Stimulated activated CD4-positive, alpha-beta T cell treated with anti-CD3 and anti-CD28 coated beads, TNF-alpha, amount 100 ng/mL, for 24 hours (primary cell): ENCODE results near the gene MAP3K3.

Experiments used
- DNase-seq, 3 experiments: peaks; one replicate each; pipeline ENCODE4 v3.0.0-alpha.2; 2020; ENCODE audit warnings: low read depth in 3 of 3

Gene MAP3K3

GRCh38 chr17:63621684-63622573, at the start of gene MAP3K3:
Gene MAP3K3, plus strand, starts transcription at chr17:63622417. Its CDS starts 343 bp downstream, at chr17:63622760.
- peak; percentile 92 to 96 (median 95) for DNase-seq

- DNase-seq = no peak
These were observed 48.6 kb upstream of the MAP3K3 start for GRCh38 chr17:63573634-63574033.

- no peak for DNase-seq
These were observed 44.0 kb upstream of the MAP3K3 start for GRCh38 chr17:63578027-63578768.

- no peak for DNase-seq
These were observed 43.5 kb upstream of the MAP3K3 start for GRCh38 chr17:63578769-63579111.

- DNase-seq = no peak
These were observed 42.6 kb upstream of the MAP3K3 start for GRCh38 chr17:63579633-63580032.

GRCh38 chr17:63587770-63588169, 34.4 kb upstream of the MAP3K3 start:
- DNase-seq = no peak

- DNase-seq = no peak
These were observed 33.4 kb upstream of the MAP3K3 start for GRCh38 chr17:63588797-63589196.

GRCh38 chr17:63589646-63590045, 32.6 kb upstream of the MAP3K3 start:
- no peak for DNase-seq

GRCh38 chr17:63592797-63593196, 29.4 kb upstream of the MAP3K3 start:
- DNase-seq = no peak

- no peak for DNase-seq
These were observed 27.1 kb upstream of the MAP3K3 start for GRCh38 chr17:63595132-63595531.

- no peak for DNase-seq
These were observed 25.2 kb upstream of the MAP3K3 start for GRCh38 chr17:63596856-63597586.

GRCh38 chr17:63598281-63598680, 23.9 kb upstream of the MAP3K3 start:
- no peak for DNase-seq

- peak; percentile 60 to 78 (median 65) for DNase-seq
These were observed 21.4 kb upstream of the MAP3K3 start, which contains the start of gene TACO1 for GRCh38 chr17:63600569-63601438. Gene TACO1, plus strand, starts transcription at chr17:63600895. Its CDS starts 189 bp downstream, at chr17:63601084.

GRCh38 chr17:63601439-63602371, 20.5 kb upstream of the MAP3K3 start:
- DNase-seq = no peak

- DNase-seq = no peak
These were observed 12.2 kb upstream of the MAP3K3 start for GRCh38 chr17:63609816-63610573.

GRCh38 chr17:63610854-63611253, 11.4 kb upstream of the MAP3K3 start:
- no peak for DNase-seq

- DNase-seq = no peak
These were observed 10.9 kb upstream of the MAP3K3 start for GRCh38 chr17:63611354-63611753.

GRCh38 chr17:63613663-63614062, 8.6 kb upstream of the MAP3K3 start:
- DNase-seq = no peak

- DNase-seq = no peak
These were observed 961 bp upstream of the MAP3K3 start for GRCh38 chr17:63621229-63621683.
